Inflammatory macrophage treated with lipopolysaccharide for 1 hour (primary cell): Measurements from ENCODE around the gene RNF213.
"Not testable (repeated sequence)": the region's sequence is repeated elsewhere in the genome, so short reads cannot be mapped to it uniquely, and the experiment has no call there.

Experiments used
- DNase-seq, 2 donors: peaks; one replicate each; pipeline ENCODE4 v3.0.0-alpha.2; 2020 to 2022

RNF213 gene

DNA sequence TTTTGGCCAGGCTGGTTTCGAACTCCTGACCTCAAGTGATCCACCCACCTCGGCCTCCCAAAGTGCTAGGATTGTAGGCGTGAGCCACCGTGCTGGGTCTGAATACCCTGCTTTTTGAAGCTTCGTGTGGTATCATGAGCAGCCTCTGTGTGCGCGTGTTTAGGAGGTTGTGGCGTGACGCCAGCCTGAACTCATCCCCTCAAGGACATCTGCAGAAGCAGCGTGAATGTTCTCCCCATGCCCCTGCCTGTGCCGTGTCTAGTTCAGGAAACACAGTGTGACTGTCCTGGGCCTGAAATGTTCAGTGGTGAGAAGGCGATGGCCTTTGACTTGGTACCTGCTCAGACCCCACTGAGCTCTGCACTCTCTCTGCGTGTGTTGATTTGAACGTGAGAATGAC, 35.6 kb downstream of the RNF213 start:
- DNase-seq: no peak

DNA sequence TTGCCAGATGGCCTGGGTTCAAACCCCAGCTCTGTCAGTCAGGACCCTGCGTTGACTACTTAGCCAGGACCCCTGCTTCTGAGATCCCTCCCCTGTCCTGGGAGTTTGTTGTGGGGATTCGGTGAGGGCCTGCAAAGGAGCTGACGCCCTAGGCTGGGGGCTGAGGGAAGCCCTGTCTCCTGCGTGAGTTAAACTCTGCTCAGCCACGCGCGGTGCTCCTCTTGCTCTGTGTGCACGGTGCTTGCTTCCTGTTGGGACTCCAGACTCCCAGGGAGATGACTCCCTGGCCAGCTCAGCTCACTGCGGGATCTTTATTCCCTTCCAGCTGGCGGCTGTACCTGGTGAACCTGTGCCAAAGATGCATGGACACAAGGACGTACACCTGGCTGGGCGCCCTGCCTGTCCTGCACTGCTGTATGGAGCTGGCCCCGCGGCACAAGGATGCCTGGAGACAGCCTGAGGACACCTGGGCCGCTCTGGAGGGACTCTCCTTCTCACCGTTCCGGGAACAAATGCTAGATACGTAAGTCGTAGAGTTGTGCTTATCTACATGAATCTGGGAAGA, 37.4 kb downstream of the RNF213 start:
- DNase-seq: no peak

DNA sequence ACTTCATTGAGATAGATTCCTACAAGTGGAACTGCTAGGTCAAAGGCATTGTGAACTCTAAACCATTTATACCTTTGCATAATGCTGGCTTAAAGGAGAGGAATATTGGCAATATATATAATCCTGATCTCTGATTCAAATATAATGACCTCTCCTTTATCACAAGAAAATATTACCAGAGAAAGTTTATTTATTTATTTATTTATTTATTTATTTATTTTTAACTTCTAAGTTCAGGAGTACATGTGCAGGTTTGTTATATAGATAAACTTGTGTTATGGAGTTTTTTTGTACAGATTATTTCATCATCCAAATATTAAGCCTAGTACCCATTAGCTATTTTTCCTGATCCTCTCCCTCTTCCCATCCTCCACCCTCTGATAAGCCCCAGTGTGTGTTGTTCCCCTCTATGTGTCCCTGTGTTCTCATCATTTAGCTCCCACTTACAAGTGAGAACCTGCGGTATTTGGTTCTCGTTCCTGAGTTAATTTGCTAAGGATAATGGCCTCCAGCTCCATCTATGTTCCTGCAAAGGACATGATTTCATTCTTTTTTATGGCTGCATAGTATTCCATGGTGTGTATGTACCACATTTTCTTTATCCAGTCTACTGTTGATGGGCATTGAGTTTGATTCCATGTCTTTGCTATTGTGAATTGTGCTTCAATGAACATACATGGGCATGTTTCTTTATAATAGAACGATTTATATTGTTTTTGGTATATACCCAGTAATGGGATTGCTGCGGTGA, 38.9 kb downstream of the RNF213 start:
- DNase-seq: not testable (repeated sequence)

DNA sequence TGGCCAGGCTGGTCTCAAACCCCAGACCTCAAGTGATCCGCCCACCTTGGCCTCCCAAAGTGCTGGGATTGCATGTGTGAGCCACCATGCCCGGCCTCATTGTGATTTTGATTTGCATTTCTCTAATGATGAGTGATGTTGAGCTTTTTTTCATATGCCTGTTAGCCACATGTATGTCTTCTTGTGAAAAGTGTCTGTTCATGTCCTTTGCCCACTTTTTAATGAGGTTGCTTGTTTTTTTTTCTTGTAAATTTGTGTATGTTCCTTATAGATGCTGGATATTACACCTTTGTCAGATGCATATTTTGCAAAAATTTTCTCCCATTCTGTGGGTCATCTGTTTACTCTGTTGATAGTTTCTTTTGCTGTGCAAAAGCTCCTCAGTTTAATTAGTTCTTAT, 40.1 kb downstream of the RNF213 start:
- DNase-seq: not testable (repeated sequence)

DNA sequence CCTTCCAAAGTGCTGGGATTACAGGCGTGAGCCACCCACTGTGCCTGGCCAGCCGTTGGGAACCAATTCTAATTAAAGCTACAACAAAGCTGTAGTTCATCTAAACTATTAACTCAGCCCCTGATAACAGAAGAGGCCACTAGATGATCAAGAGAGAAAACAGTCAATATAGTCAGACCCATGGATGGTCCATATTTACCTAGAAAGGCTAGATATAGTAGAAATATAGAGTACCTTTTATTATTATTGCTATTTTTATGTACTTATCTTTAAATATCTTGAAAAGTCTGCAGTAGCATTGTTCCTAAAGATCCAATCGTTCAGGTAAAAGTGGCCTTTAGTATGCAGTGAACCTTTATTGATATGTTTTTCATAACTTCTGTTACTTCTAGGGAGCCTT, 43.2 kb downstream of the RNF213 start:
- DNase-seq: no peak

DNA sequence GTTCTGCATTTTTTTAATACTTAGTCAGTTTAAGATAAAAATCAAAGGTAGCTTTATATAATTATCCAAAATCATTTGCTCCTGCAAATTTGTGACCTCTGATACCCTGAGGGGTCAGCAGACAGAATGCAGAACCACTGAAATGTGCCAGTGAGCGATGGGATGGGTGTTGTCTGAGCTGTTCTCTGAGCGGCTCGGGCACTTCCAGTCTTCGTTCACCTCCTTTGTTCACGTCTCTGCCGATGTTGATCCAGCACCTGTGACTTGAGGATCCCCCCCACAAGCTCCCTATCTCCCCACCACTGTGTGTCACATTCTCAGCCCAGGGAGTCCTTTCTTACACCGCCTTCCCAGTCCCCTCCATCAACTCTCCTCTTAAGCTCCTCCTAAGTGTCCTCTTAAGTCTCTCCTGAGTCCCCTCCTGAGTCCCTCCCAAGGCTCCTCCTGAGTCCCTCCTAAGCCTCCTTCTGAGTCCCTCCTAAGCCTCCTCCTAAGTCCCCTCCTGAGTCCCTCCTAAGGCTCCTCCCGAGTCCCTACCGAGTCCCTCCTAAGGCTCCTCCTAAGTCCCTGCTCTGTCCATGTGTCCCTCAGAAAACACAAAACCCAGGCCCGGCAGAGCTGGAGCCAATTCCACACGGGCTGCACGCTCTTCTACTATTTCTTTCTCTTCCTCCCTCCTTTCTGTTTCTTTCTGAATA, 47.5 kb downstream of the RNF213 start:
- DNase-seq: no peak

DNA sequence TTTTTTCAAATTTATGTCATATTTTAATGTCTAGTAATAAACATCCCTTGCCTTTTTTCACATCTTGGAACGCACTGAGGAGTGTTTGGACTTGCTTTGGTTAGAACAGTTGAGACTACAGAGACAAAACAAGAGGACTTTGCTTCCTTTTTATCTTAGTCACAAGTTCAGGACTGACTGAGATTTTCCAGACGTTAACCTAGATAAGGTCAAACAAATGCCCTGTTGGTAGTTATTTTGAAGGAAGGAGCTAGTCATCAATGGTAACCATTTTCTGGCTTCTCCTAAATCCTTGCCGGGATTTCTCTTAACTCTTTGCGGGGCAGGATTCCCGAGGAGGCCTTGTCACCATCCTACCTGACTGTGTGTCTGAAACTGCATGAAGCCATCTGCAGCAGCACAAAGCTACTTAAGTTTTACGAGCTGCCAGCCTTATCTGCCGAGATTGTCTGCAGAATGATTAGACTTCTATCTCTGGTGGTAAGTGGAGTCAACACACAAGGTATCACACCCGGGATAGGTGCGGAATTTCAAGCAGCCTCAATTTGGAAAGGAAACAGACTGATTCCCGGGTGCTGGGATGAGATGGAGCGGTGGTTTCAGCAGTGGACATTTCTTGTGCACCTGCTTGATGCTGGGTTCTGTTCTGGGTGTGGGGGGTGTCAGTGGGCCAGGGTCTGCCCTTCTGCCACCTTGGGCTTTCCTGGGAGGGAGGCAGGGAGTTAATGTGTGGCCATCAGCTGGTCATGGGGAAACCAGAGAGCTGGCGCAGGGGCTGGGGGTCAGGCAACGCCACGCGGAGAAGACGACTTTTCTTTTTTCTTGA, 48.3 kb downstream of the RNF213 start:
- no peak for DNase-seq

DNA sequence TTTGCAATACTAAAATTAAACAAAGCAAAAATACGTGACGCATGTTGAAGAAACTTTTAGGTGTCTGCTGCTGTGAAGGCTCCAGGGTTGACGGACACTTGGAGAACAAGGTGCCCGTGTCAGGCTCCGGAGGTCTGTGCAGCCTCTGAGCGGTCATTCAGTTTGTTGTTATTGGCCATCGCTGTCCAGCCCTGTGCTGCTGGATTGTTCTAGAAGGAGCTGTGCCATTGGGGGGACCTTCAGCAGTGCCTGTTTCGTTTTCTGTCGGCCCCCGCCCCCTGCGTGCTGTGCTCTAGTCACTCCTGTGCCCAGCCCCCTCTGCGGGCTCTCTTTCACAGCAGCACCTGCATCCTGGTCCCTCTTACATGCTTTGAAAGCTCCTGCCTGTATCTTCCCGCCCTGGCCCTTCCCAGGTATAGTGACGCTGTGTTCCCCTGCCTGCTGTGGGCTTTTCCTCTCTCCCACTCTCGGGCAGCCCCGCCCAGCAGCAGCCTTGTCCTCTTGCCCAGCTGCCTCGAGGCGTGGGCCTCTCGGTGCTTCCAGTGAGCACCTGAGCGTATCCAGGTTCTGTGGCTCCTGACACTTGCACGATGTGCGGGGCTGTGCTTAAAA, 50.7 kb downstream of the RNF213 start:
- no peak for DNase-seq

DNA sequence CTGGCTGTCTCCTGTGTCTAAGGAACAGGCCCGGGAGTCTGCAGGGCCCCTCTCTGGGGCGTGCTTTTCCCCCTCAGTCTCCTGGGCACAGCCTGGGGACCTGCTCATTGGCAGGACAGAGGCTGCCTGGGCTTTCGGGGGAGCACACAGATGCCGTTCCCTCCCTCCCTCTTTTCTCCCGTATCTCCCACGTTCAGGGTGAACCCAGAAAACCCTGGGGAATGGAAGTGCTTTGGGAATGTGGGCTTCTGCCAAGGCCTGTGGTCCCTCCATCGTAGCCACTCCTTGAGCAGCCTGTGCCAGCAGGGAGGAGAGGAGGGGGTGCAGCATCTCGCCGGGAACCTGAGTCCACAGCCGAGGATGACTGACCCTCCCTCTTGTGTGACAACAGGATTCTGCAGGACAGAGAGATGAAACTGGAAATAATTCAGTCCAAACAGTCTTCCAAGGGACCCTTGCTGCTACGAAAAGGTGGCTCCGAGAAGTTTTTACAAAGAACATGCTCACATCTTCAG, 52.0 kb downstream of the RNF213 start:
- no peak for DNase-seq

DNA sequence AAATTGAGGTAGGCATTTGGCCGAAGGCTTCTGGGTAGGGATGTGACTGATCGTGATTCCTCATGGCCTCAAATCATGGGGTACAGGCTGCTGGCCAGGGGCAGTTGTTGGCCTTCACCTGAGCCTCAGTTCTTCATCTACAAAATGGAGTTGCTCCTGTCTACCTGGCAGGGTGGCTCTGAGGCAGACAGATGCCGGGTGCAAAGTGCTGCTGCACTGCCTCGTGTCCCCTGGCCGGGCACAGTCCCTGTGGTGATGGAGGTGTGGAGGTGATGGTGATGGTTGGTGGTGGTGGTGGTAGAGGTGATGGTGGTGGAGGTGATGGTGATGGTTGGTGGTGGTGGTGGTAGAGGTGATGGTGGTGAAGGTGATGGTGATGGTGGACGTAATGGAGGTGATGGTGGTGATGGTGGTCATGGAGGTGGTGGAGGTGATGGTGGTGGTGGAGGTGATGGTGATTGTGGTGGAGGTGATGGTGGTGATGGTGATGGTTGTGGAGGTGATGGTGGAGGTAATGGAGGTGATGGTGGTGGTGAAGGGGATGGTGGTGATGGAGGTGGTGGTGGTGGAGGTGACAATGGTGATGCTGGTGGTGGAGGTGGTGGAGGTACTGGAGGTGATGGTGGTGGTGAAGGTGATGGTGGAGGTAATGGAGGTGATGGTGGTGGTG, 52.6 kb downstream of the RNF213 start:
- DNase-seq: no peak

DNA sequence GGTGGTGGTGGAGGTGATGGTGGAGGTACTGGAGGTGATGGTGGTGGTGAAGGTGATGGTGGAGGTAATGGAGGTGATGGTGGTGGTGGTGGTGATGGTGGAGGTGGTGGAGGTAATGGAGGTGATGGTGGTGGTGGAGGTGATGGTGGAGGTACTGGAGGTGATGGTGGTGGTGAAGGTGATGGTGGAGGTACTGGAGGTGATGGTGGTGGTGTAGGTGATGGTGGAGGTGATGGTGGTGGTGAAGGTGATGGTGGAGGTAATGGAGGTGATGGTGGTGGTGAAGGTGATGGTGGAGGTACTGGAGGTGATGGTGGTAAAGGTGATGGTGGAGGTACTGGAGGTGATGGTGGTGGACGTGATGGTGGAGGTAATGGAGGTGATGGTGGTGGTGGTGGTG, 53.3 kb downstream of the RNF213 start:
- DNase-seq: not testable (repeated sequence)

DNA sequence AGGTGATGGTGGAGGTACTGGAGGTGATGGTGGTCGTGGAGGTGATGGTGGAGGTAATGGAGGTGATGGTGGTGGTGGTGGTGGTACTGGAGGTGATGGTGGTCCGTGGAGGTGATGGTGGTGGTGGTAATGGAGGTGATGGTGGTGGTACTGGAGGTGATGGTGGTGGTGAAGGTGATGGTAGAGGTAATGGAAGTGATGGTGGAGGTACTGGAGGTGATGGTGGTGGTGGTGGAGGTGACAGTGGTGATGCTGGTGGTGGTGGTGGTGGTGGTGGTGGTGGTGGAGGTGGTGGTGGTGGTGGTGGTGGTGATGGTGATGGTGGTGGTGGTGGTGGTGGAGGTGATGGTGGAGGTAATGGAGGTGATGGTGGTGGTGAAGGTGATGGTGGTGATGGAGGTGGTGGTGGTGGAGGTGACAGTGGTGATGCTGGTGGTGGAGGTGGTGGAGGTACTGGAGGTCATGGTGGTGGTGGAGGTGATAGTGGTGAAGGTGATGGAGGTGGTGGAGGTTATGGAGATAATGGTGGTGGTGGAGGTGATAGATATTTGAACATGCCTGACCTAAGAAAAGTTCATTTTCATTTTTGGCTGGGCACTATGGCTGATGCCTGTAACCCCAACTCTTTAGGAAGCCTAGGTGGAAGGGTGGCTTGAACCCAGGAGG, 55.0 kb downstream of the RNF213 start:
- no peak for DNase-seq

DNA sequence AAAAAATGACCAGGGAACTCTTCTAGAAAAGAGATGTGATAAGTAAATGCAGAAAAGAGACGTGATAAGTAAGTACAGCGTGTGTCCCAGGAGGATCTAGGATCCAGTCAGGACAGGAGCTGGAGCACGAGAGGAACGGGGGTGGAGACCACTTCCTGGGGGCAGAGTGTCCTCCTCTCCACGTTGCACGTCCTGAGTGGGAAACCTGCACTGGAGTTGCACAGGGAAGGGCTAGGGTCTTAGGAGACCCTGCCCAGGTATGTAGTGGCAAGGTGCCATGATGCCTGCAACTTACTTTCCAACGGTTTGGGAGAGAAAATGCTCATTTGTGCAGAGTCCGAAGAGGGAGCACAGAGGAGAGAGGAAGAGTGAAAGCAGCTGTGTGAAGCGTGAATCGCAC, 55.8 kb downstream of the RNF213 start:
- DNase-seq: no peak

DNA sequence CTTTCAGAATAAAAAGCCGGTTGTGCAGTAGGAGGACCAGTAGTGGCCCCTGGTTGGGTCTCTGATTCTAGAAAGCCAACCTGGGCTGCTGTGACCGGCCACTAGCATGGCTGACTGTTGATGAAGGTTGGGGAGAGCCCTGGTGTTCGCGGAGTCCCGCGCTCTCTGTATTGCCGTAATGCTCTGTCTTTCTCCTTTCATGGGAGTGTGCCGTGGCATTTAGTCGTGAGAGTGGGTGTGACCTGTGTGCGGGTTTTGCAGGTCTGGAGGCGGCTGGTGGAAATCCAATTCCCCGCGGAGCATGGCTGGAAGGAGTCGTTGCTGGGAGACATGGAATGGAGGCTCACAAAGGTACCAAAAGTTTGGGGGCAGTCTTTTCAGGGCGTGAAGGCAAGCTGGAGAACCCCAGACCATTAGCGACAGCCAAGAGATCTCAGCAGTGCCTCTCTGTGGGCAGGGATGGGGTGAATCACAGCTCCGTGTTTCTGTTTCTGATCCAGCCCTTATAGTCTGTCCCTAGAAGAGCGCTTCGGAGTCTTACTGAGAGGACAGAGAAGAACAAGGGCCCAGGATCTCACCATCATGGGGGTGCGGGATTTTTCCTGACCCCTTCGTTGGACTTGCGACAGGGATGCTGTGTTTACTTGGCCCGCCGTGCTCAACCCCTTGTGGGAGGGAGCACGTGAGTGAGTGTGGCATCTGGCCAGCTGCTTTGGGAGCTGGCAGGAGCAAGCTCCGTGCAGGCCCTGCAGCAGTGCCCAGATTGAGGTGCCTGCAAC, 56.5 kb downstream of the RNF213 start:
- DNase-seq: no peak

DNA sequence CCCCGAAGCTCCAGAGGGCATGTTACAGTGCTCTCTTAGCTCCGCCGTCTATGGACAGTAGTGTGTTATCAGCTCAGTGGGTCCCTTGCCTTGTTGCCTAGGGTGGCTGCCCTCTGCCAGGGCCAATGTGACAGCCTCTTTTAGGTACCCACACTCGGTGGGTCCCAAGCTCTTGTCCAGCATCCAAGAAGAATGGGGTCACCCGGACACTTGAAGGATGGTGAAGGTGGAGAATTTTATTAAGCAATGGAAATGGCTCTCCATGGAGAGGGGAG, 57.0 kb downstream of the RNF213 start:
- DNase-seq: no peak

DNA sequence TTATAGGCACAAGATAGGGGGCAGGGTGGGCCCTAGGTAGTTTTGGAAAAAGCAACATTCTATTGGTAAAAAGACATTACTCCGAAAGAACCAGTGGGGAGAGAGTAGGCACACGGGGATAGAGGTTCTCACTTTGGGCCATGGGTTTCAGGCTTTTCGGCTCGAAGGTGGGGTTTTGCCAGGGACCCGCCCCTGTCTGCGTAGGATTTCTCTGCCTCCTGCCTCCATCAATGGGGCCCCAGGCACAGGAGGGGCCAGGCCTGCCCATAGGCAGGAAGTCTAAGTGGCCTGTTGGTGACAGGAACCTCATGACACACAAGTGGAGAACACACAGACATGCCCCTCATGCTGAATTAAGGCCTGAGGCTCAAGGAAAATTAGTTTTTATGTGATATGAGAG, 57.5 kb downstream of the RNF213 start:
- no peak for DNase-seq

DNA sequence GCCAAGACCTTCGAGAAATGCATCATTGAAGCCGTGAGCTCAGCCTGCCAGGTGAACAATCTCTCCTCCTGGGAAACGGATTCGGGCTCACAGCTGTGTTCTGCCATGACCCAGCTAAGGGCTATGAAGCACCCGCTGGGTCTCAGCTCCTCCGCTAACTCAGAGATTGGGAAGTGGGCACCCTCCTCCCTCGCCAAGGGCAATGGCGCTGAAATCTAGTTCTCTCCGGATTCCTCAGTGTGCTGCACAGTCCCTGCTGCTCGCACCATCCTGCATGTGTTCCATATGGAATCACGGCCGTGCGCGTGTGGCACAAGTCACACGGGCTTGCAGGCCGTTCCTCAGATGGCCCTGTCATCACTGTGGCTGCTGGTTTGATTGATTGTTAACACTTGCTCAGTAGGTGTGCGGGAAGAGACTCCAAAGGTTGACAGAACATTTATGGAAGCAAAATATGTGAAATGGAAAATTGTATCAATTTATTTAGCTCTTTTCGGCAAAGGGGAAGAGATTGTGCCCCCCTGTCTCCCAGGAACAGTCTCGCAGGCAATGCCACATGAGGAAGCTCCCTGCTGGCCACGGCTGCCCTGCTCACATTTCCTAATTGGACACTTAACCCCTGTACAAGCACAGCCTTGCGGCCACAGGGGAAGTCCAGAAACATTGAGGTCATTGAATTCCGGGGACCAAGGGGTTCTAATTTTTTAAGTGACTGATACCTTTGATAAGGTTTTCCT, 58.8 kb downstream of the RNF213 start:
- DNase-seq: no peak

DNA sequence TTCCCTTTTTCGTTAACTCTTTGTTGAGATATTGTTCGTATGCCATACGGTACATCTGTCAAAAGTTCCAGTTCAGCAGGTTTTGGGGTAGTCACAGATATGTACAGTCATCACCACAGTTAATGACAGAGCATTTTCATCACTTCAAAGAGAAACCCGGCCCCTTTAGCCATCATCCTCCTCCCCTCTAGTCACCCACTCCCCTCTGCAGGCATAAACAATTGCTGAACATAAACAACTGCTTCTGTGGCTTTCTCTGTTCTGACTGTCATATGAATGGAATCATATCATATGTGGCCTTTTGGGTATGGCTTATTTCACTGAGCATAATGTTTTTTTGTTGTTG, 59.3 kb downstream of the RNF213 start:
- no peak for DNase-seq

DNA sequence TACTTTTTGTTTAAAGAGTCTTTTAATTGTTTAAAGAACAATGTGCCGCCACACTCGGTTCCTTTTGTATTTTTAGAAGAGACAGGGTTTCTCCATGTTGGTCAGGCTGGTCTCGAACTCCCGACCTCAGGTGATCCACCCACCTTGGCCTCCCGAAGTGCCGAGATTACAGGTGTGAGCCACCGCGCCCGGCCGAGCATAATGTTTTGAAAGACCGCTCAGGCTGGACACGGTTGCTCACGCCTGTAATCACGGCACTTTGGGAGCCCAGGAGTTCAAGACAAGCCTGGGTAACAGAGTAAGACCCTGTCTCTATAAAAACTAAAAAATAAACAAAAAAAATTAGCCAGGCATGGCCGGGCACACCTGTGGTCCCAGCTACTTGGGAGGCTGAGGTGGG, 59.8 kb downstream of the RNF213 start:
- DNase-seq: no peak

DNA sequence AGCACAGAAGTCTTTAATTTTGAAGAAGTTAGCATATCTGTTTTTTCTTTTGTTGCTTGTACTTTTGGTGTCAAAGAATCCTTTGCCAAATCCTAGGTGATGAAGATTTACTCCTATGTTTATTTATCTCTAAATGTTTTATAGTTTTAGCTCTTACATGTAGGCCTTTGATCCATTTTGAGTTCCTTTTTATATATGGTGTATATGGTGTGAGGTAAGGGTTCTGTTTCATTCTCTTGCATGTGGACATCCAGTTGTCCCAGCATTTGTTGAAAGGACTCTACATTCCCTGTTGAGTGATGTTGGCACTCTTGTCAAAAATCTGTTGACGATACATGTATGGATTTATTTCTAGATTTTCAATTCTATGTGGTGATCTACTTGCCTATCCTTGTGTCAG, 62.2 kb downstream of the RNF213 start:
- DNase-seq: no peak
